ENCODE results near the gene ZMPSTE24.

DNA sequence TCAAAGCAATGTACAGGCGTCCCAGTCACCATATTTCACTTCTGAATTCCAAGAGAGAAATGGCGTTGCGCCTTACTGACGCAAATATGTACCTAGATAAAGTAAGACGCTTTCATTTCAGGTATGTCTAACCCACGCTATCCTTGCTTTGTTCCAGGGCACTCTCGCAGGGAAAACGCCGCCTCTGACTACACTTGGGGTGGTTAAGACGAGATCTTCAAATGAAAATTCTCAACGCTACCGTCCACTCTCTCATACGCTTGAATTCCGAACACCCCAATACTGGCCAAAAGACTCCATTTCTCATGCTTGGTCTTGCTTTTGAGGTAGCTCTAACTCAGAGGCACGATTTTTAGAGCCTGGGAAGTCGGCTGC is 736 bp upstream of the ZMPSTE24 start:
- TF ChIP-seq, protein P1, sequence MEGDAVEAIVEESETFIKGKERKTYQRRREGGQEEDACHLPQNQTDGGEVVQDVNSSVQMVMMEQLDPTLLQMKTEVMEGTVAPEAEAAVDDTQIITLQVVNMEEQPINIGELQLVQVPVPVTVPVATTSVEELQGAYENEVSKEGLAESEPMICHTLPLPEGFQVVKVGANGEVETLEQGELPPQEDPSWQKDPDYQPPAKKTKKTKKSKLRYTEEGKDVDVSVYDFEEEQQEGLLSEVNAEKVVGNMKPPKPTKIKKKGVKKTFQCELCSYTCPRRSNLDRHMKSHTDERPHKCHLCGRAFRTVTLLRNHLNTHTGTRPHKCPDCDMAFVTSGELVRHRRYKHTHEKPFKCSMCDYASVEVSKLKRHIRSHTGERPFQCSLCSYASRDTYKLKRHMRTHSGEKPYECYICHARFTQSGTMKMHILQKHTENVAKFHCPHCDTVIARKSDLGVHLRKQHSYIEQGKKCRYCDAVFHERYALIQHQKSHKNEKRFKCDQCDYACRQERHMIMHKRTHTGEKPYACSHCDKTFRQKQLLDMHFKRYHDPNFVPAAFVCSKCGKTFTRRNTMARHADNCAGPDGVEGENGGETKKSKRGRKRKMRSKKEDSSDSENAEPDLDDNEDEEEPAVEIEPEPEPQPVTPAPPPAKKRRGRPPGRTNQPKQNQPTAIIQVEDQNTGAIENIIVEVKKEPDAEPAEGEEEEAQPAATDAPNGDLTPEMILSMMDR (IDR thresholded peaks at IDR 0.05), result no peak
- no peak for TF ChIP-seq POLR2A (IDR thresholded peaks at IDR 0.05)

Measured in lower leg skin (tissue), 3 donors.